Heart left ventricle (tissue), 16 donors: ENCODE data around the gene DCUN1D4. TPM values are rescaled to one million over a fixed set of nuclear protein-coding genes. Genes with fewer than 3 reads are reported as not detected.
A peak's percentile ranks its signal among the peaks of the same experiment; 100 is the strongest.

Source experiments
- ATAC-seq, 4 donors: fragments of 200-7000 bp; cut with Tn5 transposase; one replicate each; pipeline ENCODE4 v1.9.1; 2020 to 2022; ENCODE audit warnings: moderate library complexity in 4 of 4, mild to moderate bottlenecking in 3 of 4, moderate number of reproducible peaks in 1 of 4
- DNase-seq, 5 donors: peaks; one replicate each; pipeline ENCODE4 v3.0.0-alpha.2; 2020
- H3K27ac ChIP-seq, 12 donors: fragments of 200-600 bp; sonication (generic) in 4 of 12; one replicate each; pipeline versions ENCODE4 v1.5.0 to v1.8.0; 2016 to 2022; ENCODE audit warnings: mild to moderate bottlenecking in 2 of 12
- H3K27me3 ChIP-seq, 9 donors: fragments of 200-600 bp; sonication (generic) in 2 of 9; one replicate each; pipeline versions ENCODE4 v1.5.1 to v1.8.0; 2016 to 2022; ENCODE audit warnings: mild to moderate bottlenecking in 3 of 9
- H3K36me3 ChIP-seq, 9 donors: fragments of 200-600 bp; sonication (generic) in 2 of 9; one replicate each; pipeline versions ENCODE4 v1.5.0 to v1.8.0; 2018 to 2022; ENCODE audit warnings: mild to moderate bottlenecking in 2 of 9
- H3K4me1 ChIP-seq, 12 donors: fragments of 200-600 bp; sonication (generic) in 4 of 12; one replicate each; pipeline versions ENCODE4 v1.5.0 to v1.8.0; 2016 to 2022; ENCODE audit warnings: mild to moderate bottlenecking in 3 of 12
- H3K4me3 ChIP-seq, 12 donors: fragments of 200-600 bp; sonication (generic) in 4 of 12; one replicate each; pipeline versions ENCODE4 v1.5.0 to v1.8.0; 2017 to 2022; ENCODE audit warnings: mild to moderate bottlenecking in 9 of 12, moderate library complexity in 4 of 12
- H3K9me3 ChIP-seq, 12 donors: fragments of 200-600 bp; sonication (generic) in 4 of 12; one replicate each; pipeline versions ENCODE4 v1.5.0 to v1.8.0; 2016 to 2022; ENCODE audit warnings: mild to moderate bottlenecking in 1 of 12
- POLR2A ChIP-seq, 2 donors: fragments of 450-650 bp; IDR thresholded peaks; one replicate each; pipeline ENCODE4 v1.6.1; 2017; ENCODE audit warnings: antibody characterized with exemption in 2 of 2, mild to moderate bottlenecking in 2 of 2, moderate library complexity in 2 of 2
- WGBS, 4 donors: extraction: QIAGEN DNeasy Blood & Tissue Kit in 2 of 4; methylation state at CpG; one replicate each; pipeline versions ENCODE4 v1.1.5 to v1.1.7; 2013 to 2018; 5-methylcytosine and 5-hydroxymethylcytosine counted together
- intact Hi-C, 10 donors: fragments of 100-400 bp; cut with DNase I; formaldehyde crosslinking; loops; one replicate each; pipeline versions ENCODE4 v1.11.1 to v1.14.2; 2022
- long read RNA-seq, 3 donors: library from polyadenylated mRNA; unstranded; transcript quantifications; one replicate each; pipeline ENCODE4 v2.0.0, GENCODE V29; 2020 to 2021
- polyA plus RNA-seq, 2 donors: library from polyadenylated mRNA; stranded (reverse); fragments of 200-250 nt; gene quantifications; one replicate each; pipeline ENCODE4 v1.2.3, GENCODE V29; 2013
- total RNA-seq, 9 donors: library from RNA; depleted of rRNA in 2 of 9; stranded (reverse); fragments of >200 nt in 2 of 9; fragmentation: NEBNext Ultra II Directional in 3 of 9; extraction: Animal tissue kit (Norgen Biotek cat#: 25700) in 3 of 9; gene quantifications; one replicate each; pipeline versions ENCODE4 v1.1.0 to v1.2.4, GENCODE V29; 2016 to 2023
- TF ChIP-seq, protein P1 (sequence below), 12 donors: fragments of 200-600 bp; sonication (generic) in 4 of 12; IDR thresholded peaks; one replicate each; pipeline versions ENCODE4 v1.5.0 to v1.8.0; 2018 to 2022; ENCODE audit warnings: antibody characterized with exemption in 12 of 12, mild to moderate bottlenecking in 5 of 12
- donor health status: ischemic (EF 13 %, LVEDD 7.1; RV severe dilation, severe dysfunction).
- donor health status: healthy with polysubstance abuse.
- donor health status: DM: no; HTN: yes; CAD: no.
- donor health status: DM: no; HTN: no; CAD: no.
- donor health status: ischemic (EF 25% LVEDD 6.9; RV normal size, moderate dysfunction).
- donor health status: ischemic (EF 25% LVEDD 5.7; RV mildly dilated, moderate dysfunction).
- donor health status: healthy.
- donor health status: DM: yes; HTN: yes; CAD: no.
- donor health status: ischemic (EF 35%, LVEDD 5.7; RV mildly dilated, moderate dysfunction).
- donor health status: nonischemic (EF 11% LVEDD 7.7; RV severe dilation, severe dysfunction).
- donor health status: DM: yes; HTN: yes; CAD: no.
- donor health status: PGD.
- donor health status: ischemic (EF 29% LVEDD 5.4; RV normal size, mild dysfunction).
- donor health status: nonischemic (EF 23%, LVEDD 6.1; RV moderate dilation, normal function).

The DCUN1D4 gene
- total RNA-seq = 10 to 100 TPM; 16.6 to 54.0 (median 38.1) TPM
- polyA plus RNA-seq = 10 to 100 TPM; 10.4 to 19.1 TPM
- long read RNA-seq, donor 1, full-length matches to known transcripts = 27 of 32 reads
- long read RNA-seq, donor 1, partial matches to known transcripts = 1 of 32 reads
- long read RNA-seq, donor 1, other reads (novel, unspliced or antisense) = 4 of 32 reads
- long read RNA-seq, donor 2, full-length matches to known transcripts = 79 of 91 reads
- long read RNA-seq, donor 2, partial matches to known transcripts = 3 of 91 reads
- long read RNA-seq, donor 2, other reads (novel, unspliced or antisense) = 9 of 91 reads
- long read RNA-seq, donor 3, full-length matches to known transcripts = 60 of 74 reads
- long read RNA-seq, donor 3, partial matches to known transcripts = 1 of 74 reads
- long read RNA-seq, donor 3, other reads (novel, unspliced or antisense) = 13 of 74 reads

DNA sequence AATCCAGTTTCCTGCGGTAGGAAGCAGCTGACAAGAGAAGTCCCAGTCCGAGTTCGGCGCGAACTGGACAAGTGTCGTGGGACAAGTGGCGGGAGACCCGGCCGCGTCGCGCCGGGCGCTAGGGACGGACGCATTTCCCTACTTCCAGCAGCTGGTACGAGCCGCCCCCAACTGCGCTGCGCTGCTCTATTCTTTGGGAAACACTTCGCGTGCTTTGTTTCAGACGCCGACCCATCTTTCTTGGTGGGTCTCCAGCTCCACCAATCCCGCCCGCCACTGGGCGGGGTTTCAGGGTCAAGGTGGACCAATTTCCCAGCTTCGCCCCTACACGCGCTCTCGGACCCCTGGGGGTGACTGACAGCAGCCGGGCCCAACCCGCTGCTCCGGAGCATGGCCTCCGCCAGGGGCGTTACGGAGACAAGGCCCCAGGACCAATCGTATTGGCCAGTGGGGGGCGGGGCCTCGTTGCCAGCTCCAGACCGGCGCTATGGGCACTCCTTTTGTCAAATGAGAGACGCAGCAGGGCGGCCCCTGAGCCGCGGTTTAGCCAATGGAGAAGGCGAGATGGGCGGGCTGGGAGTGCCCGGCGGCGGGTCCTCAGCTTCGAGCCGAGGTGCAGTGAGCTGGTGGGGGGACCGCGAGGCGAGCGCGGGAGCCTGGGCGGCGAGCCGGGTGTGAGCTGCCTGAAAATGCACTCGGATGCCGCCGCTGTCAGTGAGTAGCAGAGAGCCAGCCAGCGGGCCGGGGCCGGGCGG, at the start of gene DCUN1D4:
TSS of gene DCUN1D4 (plus strand) at position 600 of the 755 bp plus-strand sequence. CDS start at position 690, 90 bp downstream.
- intact Hi-C loops = loop anchor here in 5 of 10 donors (5.0 to 10.0 kb wide), 3 partner anchors 50 to 202 kb away; partner anchors contain the start of gene SGCB (in 4 of the 5)
- Histone ChIP-seq H3K36me3 (no peaks in the 10 kb centered on the region), H3K4me3 (peak within 1 kb of the TSS; percentile 68 to 95 (median 88)), H3K27me3 (no peaks in the 10 kb centered on the region), H3K4me1 (peaks cover 0 to 24% (median 11%) of the 10 kb centered on the region in 12 donors), H3K9me3 (no peaks in the 10 kb centered on the region), H3K27ac (peak within 1 kb of the TSS; percentile 76 to 99 (median 93))
- DNase-seq (peak; percentile 100), ATAC-seq (peak; percentile 93 to 98 (median 96))
- peak; percentile 31 to 71 for TF ChIP-seq POLR2A (IDR thresholded peaks at IDR 0.05)
- TF ChIP-seq, protein P1, sequence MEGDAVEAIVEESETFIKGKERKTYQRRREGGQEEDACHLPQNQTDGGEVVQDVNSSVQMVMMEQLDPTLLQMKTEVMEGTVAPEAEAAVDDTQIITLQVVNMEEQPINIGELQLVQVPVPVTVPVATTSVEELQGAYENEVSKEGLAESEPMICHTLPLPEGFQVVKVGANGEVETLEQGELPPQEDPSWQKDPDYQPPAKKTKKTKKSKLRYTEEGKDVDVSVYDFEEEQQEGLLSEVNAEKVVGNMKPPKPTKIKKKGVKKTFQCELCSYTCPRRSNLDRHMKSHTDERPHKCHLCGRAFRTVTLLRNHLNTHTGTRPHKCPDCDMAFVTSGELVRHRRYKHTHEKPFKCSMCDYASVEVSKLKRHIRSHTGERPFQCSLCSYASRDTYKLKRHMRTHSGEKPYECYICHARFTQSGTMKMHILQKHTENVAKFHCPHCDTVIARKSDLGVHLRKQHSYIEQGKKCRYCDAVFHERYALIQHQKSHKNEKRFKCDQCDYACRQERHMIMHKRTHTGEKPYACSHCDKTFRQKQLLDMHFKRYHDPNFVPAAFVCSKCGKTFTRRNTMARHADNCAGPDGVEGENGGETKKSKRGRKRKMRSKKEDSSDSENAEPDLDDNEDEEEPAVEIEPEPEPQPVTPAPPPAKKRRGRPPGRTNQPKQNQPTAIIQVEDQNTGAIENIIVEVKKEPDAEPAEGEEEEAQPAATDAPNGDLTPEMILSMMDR (IDR thresholded peaks at IDR 0.05) = peak; percentile 24 to 72 (median 46)
- 0 to 1% (median 0%) methylated on average over 10 to 68 of the region's 68 CpGs for WGBS, 4 donors

DNA sequence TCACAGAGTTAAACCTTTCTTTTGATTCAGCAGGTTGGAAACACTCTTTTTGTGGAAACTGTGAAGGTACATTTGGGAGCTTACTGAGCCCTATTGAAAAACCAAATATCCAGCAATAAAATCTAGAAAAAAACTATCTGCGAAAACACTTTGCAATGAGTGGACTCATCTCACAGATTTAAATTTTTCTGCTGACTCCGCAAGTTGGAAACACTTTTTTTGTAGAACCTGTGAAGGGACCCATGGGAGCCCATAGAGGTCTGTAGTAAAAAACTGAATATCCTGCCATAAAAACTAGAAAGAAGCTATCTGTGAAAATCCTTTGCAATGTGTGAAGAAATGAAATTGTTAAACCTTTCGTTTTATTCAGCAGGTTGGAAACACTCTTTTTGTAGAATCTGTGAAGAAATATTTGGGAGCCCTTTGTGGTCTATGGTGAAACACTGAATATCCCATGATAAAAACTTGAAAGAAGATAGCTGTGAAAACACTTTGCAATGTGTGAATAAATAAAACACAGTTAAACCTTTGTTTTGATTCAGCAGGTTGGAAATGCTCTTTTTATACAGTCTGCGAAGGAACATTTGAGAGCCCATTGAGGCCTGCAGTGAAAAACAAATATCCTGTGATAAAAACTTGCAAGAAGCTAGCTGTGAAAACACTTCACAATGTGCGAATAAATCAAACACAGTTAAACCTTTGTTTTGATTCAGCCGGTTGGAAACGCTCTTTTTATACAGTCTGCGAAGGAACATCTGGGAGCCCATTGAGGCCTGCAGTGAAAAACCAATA, 22.3 kb upstream of the DCUN1D4 start:
- no peak for ATAC-seq
- TF ChIP-seq, protein P1 (IDR thresholded peaks at IDR 0.05) = no peak
- H3K36me3 ChIP-seq = no peaks in the 10 kb centered on the region
- H3K27ac ChIP-seq = no peak overlapping the region
- H3K27me3 ChIP-seq = peaks cover 0 to 3% (median 0%) of the 10 kb centered on the region in 9 donors
- H3K9me3 ChIP-seq = peaks cover 0 to 42% (median 25%) of the 10 kb centered on the region in 12 donors
- no peak overlapping the region for H3K4me3 ChIP-seq
- intact Hi-C loops = no loop called here
- 82 to 88% (median 85%) methylated on average over 8 of the region's 8 CpGs for WGBS, 4 donors
- H3K4me1 ChIP-seq = no peaks in the 10 kb centered on the region
- no peak for DNase-seq

DNA sequence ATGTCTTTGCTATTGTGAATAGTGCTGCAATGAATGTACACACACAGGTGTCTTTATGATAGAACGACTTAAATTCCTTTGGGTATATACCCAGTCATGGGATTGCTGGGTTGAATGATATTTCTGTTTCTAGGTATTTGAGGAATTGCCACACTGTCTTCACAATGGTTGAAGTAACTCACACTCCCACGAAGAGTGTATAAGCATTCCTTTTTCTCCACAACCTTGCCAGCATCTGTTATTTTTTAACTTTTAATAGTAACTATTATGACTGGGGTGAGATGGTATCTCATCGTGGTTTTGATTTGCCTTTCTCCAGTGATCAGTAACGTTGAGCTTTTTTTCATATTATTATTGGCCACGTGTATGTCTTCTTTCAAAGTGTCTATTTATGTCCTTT, 17.6 kb upstream of the DCUN1D4 start:
- intact Hi-C loops = no loop called here
- no peak overlapping the region for H3K27ac ChIP-seq
- ATAC-seq (no peak), DNase-seq (no peak)
- TF ChIP-seq, protein P1 (IDR thresholded peaks at IDR 0.05) = no peak
- TF ChIP-seq POLR2A (IDR thresholded peaks at IDR 0.05) = no peak
- no peaks in the 10 kb centered on the region for H3K4me1 ChIP-seq
- peaks cover 0 to 25% (median 14%) of the 10 kb centered on the region in 12 donors for H3K9me3 ChIP-seq
- H3K4me3 ChIP-seq = no peak overlapping the region
- WGBS, 4 donors = 54 to 62% (median 60%) methylated on average over 5 of the region's 5 CpGs
- H3K36me3 ChIP-seq = no peaks in the 10 kb centered on the region
- peaks cover 0 to 12% (median 0%) of the 10 kb centered on the region in 9 donors for H3K27me3 ChIP-seq
